Parathyroid adenoma (tissue), 2 donors: ENCODE data around the gene SHC3.

Source experiments
- H2AFZ ChIP-seq: fragments of 300-600 bp; sonication (generic); one replicate; pipeline ENCODE4 v1.7.0; 2017; ENCODE audit warnings: antibody characterized with exemption, mild to moderate bottlenecking
- H3K27ac ChIP-seq: fragments of 300-600 bp; sonication (generic); one replicate; pipeline ENCODE4 v1.7.0; 2017
- H3K27me3 ChIP-seq: fragments of 300-600 bp; sonication (generic); one replicate; pipeline ENCODE4 v1.7.0; 2017; ENCODE audit warnings: low read length; ENCODE audit not compliant: control insufficient read depth, insufficient read depth
- H3K36me3 ChIP-seq: fragments of 300-600 bp; sonication (generic); one replicate; pipeline ENCODE4 v1.7.0; 2017; ENCODE audit warnings: low read length; ENCODE audit not compliant: control insufficient read depth, insufficient read depth
- H3K4me1 ChIP-seq: fragments of 300-600 bp; sonication (generic); one replicate; pipeline ENCODE4 v1.7.0; 2017; ENCODE audit warnings: control low read depth
- H3K4me2 ChIP-seq: fragments of 300-600 bp; sonication (generic); one replicate; pipeline ENCODE4 v1.7.0; 2017; ENCODE audit warnings: low read length
- H3K4me3 ChIP-seq: fragments of 300-600 bp; sonication (generic); one replicate; pipeline ENCODE4 v1.7.0; 2017; ENCODE audit warnings: low read depth, low read length
- H3K79me2 ChIP-seq: fragments of 300-600 bp; sonication (generic); one replicate; pipeline ENCODE4 v1.7.0; 2017; ENCODE audit warnings: control low read depth
- H3K9ac ChIP-seq: fragments of 300-600 bp; sonication (generic); one replicate; pipeline ENCODE4 v1.7.0; 2017; ENCODE audit warnings: mild to moderate bottlenecking
- H3K9me3 ChIP-seq: fragments of 300-600 bp; sonication (generic); one replicate; pipeline ENCODE4 v1.7.0; 2017; ENCODE audit warnings: low read length; ENCODE audit not compliant: control insufficient read depth
- CTCF ChIP-seq: fragments of 300-600 bp; sonication (generic); IDR thresholded peaks from one replicate; pipeline ENCODE4 v1.7.0; 2017; ENCODE audit warnings: antibody characterized with exemption, mild to moderate bottlenecking
- donor health status: primary hyperparathyroidism.

Gene SHC3

GRCh38 chr9:88991066-88992034 is 187.3 kb downstream of the SHC3 start, which contains the start of gene S1PR3:
S1PR3 (plus strand) TSS chr9:88991468; CDS start chr9:89001201, 9,733 bp downstream.
- Histone ChIP-seq H3K27ac (no peak within 1 kb of the TSS), H3K36me3 (no peaks in the 10 kb centered on the region), H3K79me2 (no peaks in the 10 kb centered on the region), H3K9me3 (no peaks in the 10 kb centered on the region), H3K4me1 (no peaks in the 10 kb centered on the region), H3K27me3 (no peaks in the 10 kb centered on the region), H2AFZ (peak within 1 kb of the TSS; percentile 38), H3K4me3 (peak within 1 kb of the TSS; percentile 53), H3K9ac (no peak within 1 kb of the TSS), H3K4me2 (peak within 1 kb of the TSS; percentile 86)
- no peak for TF ChIP-seq CTCF

DNA sequence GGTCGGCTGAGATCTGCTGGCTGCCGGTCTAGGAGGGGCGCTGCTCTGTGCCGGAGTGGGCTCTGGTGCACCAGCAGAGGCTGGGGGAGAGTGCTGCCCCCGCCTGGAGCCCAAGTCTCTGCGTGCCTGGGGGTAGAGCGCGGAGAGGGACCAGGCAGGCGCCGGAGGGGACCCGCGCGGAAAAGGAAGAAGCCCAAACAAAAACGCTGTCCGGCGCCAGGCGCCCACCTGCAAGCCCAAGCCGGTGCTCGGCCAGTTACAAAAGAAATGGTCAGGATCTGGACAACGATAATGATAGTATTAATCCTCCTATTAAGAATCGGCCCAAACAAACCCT is 187.9 kb downstream of the SHC3 start:
- H3K27ac ChIP-seq = no peak overlapping the region
- H2AFZ ChIP-seq = no peak overlapping the region
- H3K9ac ChIP-seq = no peak overlapping the region
- H3K4me3 ChIP-seq = peak overlapping the region; percentile 14
- no peak for TF ChIP-seq CTCF
- H3K79me2 ChIP-seq = no peaks in the 10 kb centered on the region
- peak overlapping the region; percentile 41 for H3K4me2 ChIP-seq
- no peaks in the 10 kb centered on the region for H3K27me3 ChIP-seq
- H3K9me3 ChIP-seq = no peaks in the 10 kb centered on the region
- no peaks in the 10 kb centered on the region for H3K4me1 ChIP-seq
- no peaks in the 10 kb centered on the region for H3K36me3 ChIP-seq

- no peak overlapping the region for H3K4me3 ChIP-seq
- no peak for TF ChIP-seq CTCF
- H3K4me1 ChIP-seq = no peaks in the 10 kb centered on the region
- H3K9ac ChIP-seq = no peak overlapping the region
- no peaks in the 10 kb centered on the region for H3K27me3 ChIP-seq
- H3K36me3 ChIP-seq = no peaks in the 10 kb centered on the region
- no peak overlapping the region for H3K4me2 ChIP-seq
- H3K9me3 ChIP-seq = no peaks in the 10 kb centered on the region
- H3K79me2 ChIP-seq = no peaks in the 10 kb centered on the region
- no peak overlapping the region for H2AFZ ChIP-seq
- H3K27ac ChIP-seq = no peak overlapping the region
These were observed 188.4 kb downstream of the SHC3 start for GRCh38 chr9:88990041-88990728.

DNA sequence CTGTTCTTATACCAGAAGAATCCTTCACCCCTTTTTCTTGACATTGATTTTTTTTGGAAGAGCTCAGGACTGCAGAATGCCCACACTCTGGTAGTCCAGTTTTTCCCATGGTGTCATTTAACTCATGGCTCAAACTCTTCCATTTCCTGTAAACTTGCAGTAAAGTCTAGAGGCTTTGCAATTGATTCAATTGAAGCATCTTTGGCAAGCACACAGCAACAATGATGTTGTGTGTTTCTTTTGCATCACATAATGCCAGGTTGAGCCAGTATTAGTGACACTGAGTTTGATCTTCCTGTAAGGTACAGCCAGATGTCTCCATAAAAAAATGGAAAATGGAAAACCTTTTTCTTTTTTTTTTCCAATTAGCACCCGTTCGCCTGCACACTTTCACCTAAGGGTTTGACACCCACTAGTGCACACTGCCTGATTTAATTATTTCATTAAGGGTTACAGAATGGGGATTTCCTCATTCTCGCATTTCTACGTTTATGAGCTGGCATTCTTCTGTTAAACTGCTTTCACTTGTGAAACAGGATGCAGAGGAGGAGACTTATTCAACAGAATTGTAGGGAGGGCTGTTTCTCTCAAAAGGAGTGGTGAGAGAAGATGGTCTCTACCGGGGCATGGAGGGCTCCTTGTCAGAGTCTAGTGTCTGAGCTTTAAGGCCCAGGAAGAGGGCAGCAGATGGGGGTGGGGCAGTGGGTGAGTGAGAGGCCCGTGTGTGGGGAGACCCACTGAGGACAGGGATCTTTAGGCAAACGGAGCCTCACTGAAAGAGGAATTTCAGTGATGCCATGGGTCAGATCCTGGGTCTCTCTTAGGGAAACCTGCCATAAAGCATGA is 189.6 kb downstream of the SHC3 start:
- no peak overlapping the region for H2AFZ ChIP-seq
- no peak for TF ChIP-seq CTCF

More for the DNA sequence above, 189.6 kb downstream of the SHC3 start:
- H3K4me3 ChIP-seq = no peak overlapping the region
- H3K4me2 ChIP-seq = no peak overlapping the region
- H3K4me1 ChIP-seq = no peaks in the 10 kb centered on the region
- H3K9ac ChIP-seq = no peak overlapping the region
- no peaks in the 10 kb centered on the region for H3K9me3 ChIP-seq
- no peaks in the 10 kb centered on the region for H3K27me3 ChIP-seq
- no peaks in the 10 kb centered on the region for H3K79me2 ChIP-seq
- H3K36me3 ChIP-seq = no peaks in the 10 kb centered on the region
- no peak overlapping the region for H3K27ac ChIP-seq
